Erythroblast (primary cell): ENCODE measurements around the gene NOP56.

Experiments
- GATA1 ChIP-seq: IDR thresholded peaks from 2 replicates; pipeline ENCODE4 v1.6.1; 2011; ENCODE audit warnings: low read depth, mild to moderate bottlenecking, control low read depth, low read length, moderate library complexity
- POLR2A ChIP-seq: IDR thresholded peaks from 2 replicates; pipeline ENCODE4 v1.6.1; 2011; ENCODE audit warnings: mild to moderate bottlenecking, low read length

- no peak for TF ChIP-seq POLR2A
- no peak for TF ChIP-seq GATA1
Measured at GRCh38 chr20:2694008-2694471, 41.6 kb downstream of the NOP56 start.
